CD4-positive, alpha-beta T cell (primary cell): ENCODE results near the gene CLBA1. TPM values are rescaled to one million over a fixed set of nuclear protein-coding genes. Genes with fewer than 3 reads are reported as not detected.

Source experiments
- ATAC-seq: fragments of 200-7000 bp; cut with Tn5 transposase; one replicate; pipeline ENCODE4 v1.10.0; 2022; ENCODE audit warnings: mild to moderate bottlenecking; ENCODE audit not compliant: poor library complexity
- CTCF ChIA-PET: fragments of 350-600 bp; sonication (Branson Sonifier 250); formaldehyde crosslinking; loops from one replicate; lab custom pipeline; 2021; ENCODE audit warnings: antibody characterized with exemption, inconsistent platforms; lab: Charles Lee
- POLR2A ChIA-PET: fragments of 350-600 bp; sonication (Branson Sonifier 250); formaldehyde crosslinking; loops from one replicate; lab custom pipeline; 2021; ENCODE audit warnings: antibody characterized with exemption, inconsistent platforms; lab: Charles Lee
- DNase-seq, 14 experiments: peaks; one replicate each; pipeline ENCODE4 v3.0.0-alpha.2; 2013 to 2020; ENCODE audit warnings: mixed read lengths in 2 of 14
- H3K27ac ChIP-seq, 2 donors: one replicate each; pipeline versions ENCODE4 v1.5.1 to v1.7.0; 2013; ENCODE audit warnings: low read length in 2 of 2, low read depth in 1 of 2, mild to moderate bottlenecking in 1 of 2
- H3K27me3 ChIP-seq, 2 experiments: 1 replicate in 1 of 2; 2 replicates in 1 of 2; pipeline versions ENCODE4 v1.6.1 to v1.7.0; 2013; ENCODE audit warnings: low read length in 2 of 2, control low read depth in 1 of 2, mild to moderate bottlenecking in 1 of 2, moderate library complexity in 1 of 2; ENCODE audit not compliant: insufficient read depth in 2 of 2, control insufficient read depth in 1 of 2
- H3K36me3 ChIP-seq: one replicate; pipeline ENCODE4 v1.6.1; 2013; ENCODE audit warnings: low read length, control low read depth; ENCODE audit not compliant: insufficient read depth
- H3K4me1 ChIP-seq: one replicate; pipeline ENCODE4 v1.6.1; 2013; ENCODE audit warnings: low read length, control low read depth; ENCODE audit not compliant: insufficient read depth
- H3K4me3 ChIP-seq: one replicate; pipeline ENCODE4 v1.5.1; 2013; ENCODE audit warnings: mild to moderate bottlenecking, low read length, moderate library complexity
- H3K9me3 ChIP-seq, 2 experiments: 1 replicate in 1 of 2; 2 replicates in 1 of 2; pipeline versions ENCODE4 v1.6.1 to v1.7.0; 2013; ENCODE audit warnings: low read length in 2 of 2, mild to moderate bottlenecking in 2 of 2, control low read depth in 1 of 2, moderate library complexity in 1 of 2; ENCODE audit not compliant: control insufficient read depth in 1 of 2, insufficient read depth in 1 of 2
- H3K27ac Mint-ChIP-seq: one replicate; pipeline ENCODE4 v1.8.0; 2020; ENCODE audit warnings: mixed read lengths
- H3K27me3 Mint-ChIP-seq: one replicate; pipeline ENCODE4 v1.8.0; 2021; ENCODE audit warnings: mixed read lengths
- H3K36me3 Mint-ChIP-seq: one replicate; pipeline ENCODE4 v1.8.0; 2021; ENCODE audit warnings: low read depth, mixed read lengths
- H3K4me1 Mint-ChIP-seq: one replicate; pipeline ENCODE4 v1.8.0; 2021; ENCODE audit warnings: low read depth, mixed read lengths
- H3K4me3 Mint-ChIP-seq: one replicate; pipeline ENCODE4 v1.8.0; 2020; ENCODE audit warnings: mild to moderate bottlenecking, mixed read lengths
- H3K9me3 Mint-ChIP-seq: one replicate; pipeline ENCODE4 v1.8.0; 2020; ENCODE audit warnings: mixed read lengths
- CTCF ChIP-seq: fragments of 200-600 bp; IDR thresholded peaks from one replicate; pipeline ENCODE4 v1.8.0; 2022; ENCODE audit warnings: antibody characterized with exemption, mild to moderate bottlenecking
- intact Hi-C, 2 experiments: fragments of 100-400 bp; cut with DNase I in 1 of 2; cut with micrococcal nuclease in 1 of 2; formaldehyde crosslinking; loops; one replicate each; pipeline versions ENCODE4 v1.15.1 to v1.9.0; 2023 to 2025; cut with DNase I, micrococcal nuclease
- total RNA-seq, 174 experiments: library from RNA in 2 of 174; stranded (reverse) in 2 of 174; gene quantifications; one replicate each; pipeline ENCODE4 v1.2.3 and lab custom pipeline; 2021 to 2026

The CLBA1 gene
- total RNA-seq, 2 experiments from 2014 or later = 1.7 to 1.8 TPM

GRCh38 chr14:104978746-104979691, 6.6 kb upstream of the CLBA1 start:
- peaks cover 36% of the 10 kb centered on the region for H3K27me3 Mint-ChIP-seq
- Histone ChIP-seq H3K9me3 (peaks cover 0 to 11% of the 10 kb centered on the region in 2 experiments), H3K4me3 (no peak overlapping the region), H3K27me3 (peaks cover 25 to 26% of the 10 kb centered on the region in 2 experiments), H3K36me3 (no peaks in the 10 kb centered on the region), H3K4me1 (peaks cover 23% of the 10 kb centered on the region), H3K27ac (no peak overlapping the region)
- no peaks in the 10 kb centered on the region for H3K9me3 Mint-ChIP-seq
- H3K36me3 Mint-ChIP-seq = no peaks in the 10 kb centered on the region
- intact Hi-C loops = no loop called here
- TF ChIP-seq CTCF = no peak
- no peak overlapping the region for H3K27ac Mint-ChIP-seq
- H3K4me1 Mint-ChIP-seq = peaks cover 5% of the 10 kb centered on the region
- ChIA-PET CTCF (interaction anchor here (0.6 to 1.2 kb wide), 2 partner anchors 67 to 151 kb away, joined by 3 to 4 read pairs; no protein-coding TSS in a partner anchor), POLR2A (interaction anchor here (0.9 kb wide), 1 partner anchor 86 kb away, joined by 3 read pairs; the partner anchor contains the start of gene GPR132)
- ATAC-seq (no peak), DNase-seq (no peak)
- peak overlapping the region; percentile 49 for H3K4me3 Mint-ChIP-seq

GRCh38 chr14:104979758-104980610, 5.6 kb upstream of the CLBA1 start:
- peak overlapping the region; percentile 49 for H3K4me3 Mint-ChIP-seq
- peaks cover 5% of the 10 kb centered on the region for H3K4me1 Mint-ChIP-seq
- DNase-seq = no peak
- H3K4me1 ChIP-seq = peaks cover 26% of the 10 kb centered on the region
- CTCF ChIA-PET = no interaction called here
- H3K36me3 Mint-ChIP-seq = no peaks in the 10 kb centered on the region
- H3K27ac Mint-ChIP-seq = no peak overlapping the region
- H3K27me3 ChIP-seq = peaks cover 24 to 25% of the 10 kb centered on the region in 2 experiments
- H3K9me3 Mint-ChIP-seq = no peaks in the 10 kb centered on the region
- POLR2A ChIA-PET = no interaction called here
- no peak for TF ChIP-seq CTCF
- peaks cover 32% of the 10 kb centered on the region for H3K27me3 Mint-ChIP-seq
- H3K36me3 ChIP-seq = no peaks in the 10 kb centered on the region
- intact Hi-C loops = loop anchor here in 1 of 2 experiments (5.0 kb wide), 1 partner anchor 202 kb away; the partner anchor contains the start of gene NUDT14
- H3K27ac ChIP-seq = no peak overlapping the region
- H3K4me3 ChIP-seq = no peak overlapping the region
- no peak for ATAC-seq
- H3K9me3 ChIP-seq = peaks cover 0 to 11% of the 10 kb centered on the region in 2 experiments
